Type B pancreatic cell (in vitro differentiated cells): ENCODE data around the gene TPRA1. TPM values are rescaled to one million over a fixed set of nuclear protein-coding genes. Genes with fewer than 3 reads are reported as not detected.
A peak's percentile ranks its signal among the peaks of the same experiment; 100 is the strongest.

Source experiments
- DNase-seq: peaks from one replicate; pipeline ENCODE4 v3.0.0; 2021; ENCODE audit warnings: mixed read lengths; ENCODE audit not compliant: unreplicated experiment; ENCODE audit errors: extremely low spot score
- H3K27ac Mint-ChIP-seq: 2 replicates; pipeline ENCODE4 v1.8.0; 2021; ENCODE audit warnings: mild to moderate bottlenecking, mixed read lengths
- H3K27me3 Mint-ChIP-seq: 2 replicates; pipeline ENCODE4 v1.8.0; 2021; ENCODE audit warnings: mixed read lengths
- H3K36me3 Mint-ChIP-seq: 2 replicates; pipeline ENCODE4 v1.8.0; 2021; ENCODE audit warnings: mixed read lengths
- H3K4me1 Mint-ChIP-seq: one replicate; pipeline ENCODE4 v1.8.0; 2021; ENCODE audit warnings: mixed read lengths; ENCODE audit not compliant: unreplicated experiment
- H3K4me3 Mint-ChIP-seq: 2 replicates; pipeline ENCODE4 v1.8.0; 2021; ENCODE audit warnings: mild to moderate bottlenecking, mixed read lengths
- H3K9me3 Mint-ChIP-seq: 2 replicates; pipeline ENCODE4 v1.8.0; 2021; ENCODE audit warnings: mixed read lengths
- total RNA-seq: library from RNA; stranded (reverse); gene quantifications from 2 replicates; pipeline ENCODE4 v1.2.1, GENCODE V29; 2021; ENCODE audit warnings: low replicate concordance
- TF ChIP-seq, protein P1 (sequence below): fragments of 200-600 bp; sonication (generic); conservative IDR thresholded peaks from 2 replicates; pipeline ENCODE4 v1.5.0; 2021; ENCODE audit warnings: antibody characterized with exemption, mild to moderate bottlenecking

Gene TPRA1
- total RNA-seq, 1 donor from 2014 or later: 35.2 TPM

DNA sequence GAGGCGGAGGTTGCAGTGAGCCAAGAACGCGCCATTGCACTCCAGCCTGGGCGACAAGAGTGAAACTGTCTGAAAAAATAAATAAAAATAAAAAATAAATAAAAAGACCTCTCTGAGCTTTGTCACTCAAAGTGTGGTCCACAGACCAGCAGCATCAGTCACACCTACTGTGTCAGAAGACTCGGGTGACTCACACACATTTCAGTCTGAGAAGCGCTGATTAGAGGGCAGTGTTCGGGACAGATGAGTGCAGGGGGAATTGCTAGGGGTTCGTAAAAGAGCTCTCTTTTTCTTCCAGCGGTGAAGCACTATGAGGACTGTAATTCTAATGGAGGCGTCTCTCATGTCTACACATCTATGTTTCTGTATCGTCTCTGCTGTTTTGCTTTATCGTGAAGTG lies 44.1 kb upstream of the TPRA1 start:
- no peaks in the 10 kb centered on the region for H3K9me3 Mint-ChIP-seq
- peaks cover 38% of the 10 kb centered on the region for H3K4me1 Mint-ChIP-seq
- TF ChIP-seq, protein P1, sequence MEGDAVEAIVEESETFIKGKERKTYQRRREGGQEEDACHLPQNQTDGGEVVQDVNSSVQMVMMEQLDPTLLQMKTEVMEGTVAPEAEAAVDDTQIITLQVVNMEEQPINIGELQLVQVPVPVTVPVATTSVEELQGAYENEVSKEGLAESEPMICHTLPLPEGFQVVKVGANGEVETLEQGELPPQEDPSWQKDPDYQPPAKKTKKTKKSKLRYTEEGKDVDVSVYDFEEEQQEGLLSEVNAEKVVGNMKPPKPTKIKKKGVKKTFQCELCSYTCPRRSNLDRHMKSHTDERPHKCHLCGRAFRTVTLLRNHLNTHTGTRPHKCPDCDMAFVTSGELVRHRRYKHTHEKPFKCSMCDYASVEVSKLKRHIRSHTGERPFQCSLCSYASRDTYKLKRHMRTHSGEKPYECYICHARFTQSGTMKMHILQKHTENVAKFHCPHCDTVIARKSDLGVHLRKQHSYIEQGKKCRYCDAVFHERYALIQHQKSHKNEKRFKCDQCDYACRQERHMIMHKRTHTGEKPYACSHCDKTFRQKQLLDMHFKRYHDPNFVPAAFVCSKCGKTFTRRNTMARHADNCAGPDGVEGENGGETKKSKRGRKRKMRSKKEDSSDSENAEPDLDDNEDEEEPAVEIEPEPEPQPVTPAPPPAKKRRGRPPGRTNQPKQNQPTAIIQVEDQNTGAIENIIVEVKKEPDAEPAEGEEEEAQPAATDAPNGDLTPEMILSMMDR: no peak
- no peak overlapping the region for H3K4me3 Mint-ChIP-seq
- peaks cover 8% of the 10 kb centered on the region for H3K36me3 Mint-ChIP-seq
- H3K27me3 Mint-ChIP-seq: peaks cover 23% of the 10 kb centered on the region
- no peak for DNase-seq
- H3K27ac Mint-ChIP-seq: no peak overlapping the region

GRCh38 chr3:127632035-127632820 lies 41.7 kb upstream of the TPRA1 start:
- peaks cover 8% of the 10 kb centered on the region for H3K36me3 Mint-ChIP-seq
- H3K27me3 Mint-ChIP-seq: peaks cover 40% of the 10 kb centered on the region
- TF ChIP-seq, protein P1: no peak
- DNase-seq: no peak
- peak overlapping the region; percentile 60 for H3K4me3 Mint-ChIP-seq
- no peaks in the 10 kb centered on the region for H3K9me3 Mint-ChIP-seq
- no peak overlapping the region for H3K27ac Mint-ChIP-seq
- peaks cover 29% of the 10 kb centered on the region for H3K4me1 Mint-ChIP-seq

DNA sequence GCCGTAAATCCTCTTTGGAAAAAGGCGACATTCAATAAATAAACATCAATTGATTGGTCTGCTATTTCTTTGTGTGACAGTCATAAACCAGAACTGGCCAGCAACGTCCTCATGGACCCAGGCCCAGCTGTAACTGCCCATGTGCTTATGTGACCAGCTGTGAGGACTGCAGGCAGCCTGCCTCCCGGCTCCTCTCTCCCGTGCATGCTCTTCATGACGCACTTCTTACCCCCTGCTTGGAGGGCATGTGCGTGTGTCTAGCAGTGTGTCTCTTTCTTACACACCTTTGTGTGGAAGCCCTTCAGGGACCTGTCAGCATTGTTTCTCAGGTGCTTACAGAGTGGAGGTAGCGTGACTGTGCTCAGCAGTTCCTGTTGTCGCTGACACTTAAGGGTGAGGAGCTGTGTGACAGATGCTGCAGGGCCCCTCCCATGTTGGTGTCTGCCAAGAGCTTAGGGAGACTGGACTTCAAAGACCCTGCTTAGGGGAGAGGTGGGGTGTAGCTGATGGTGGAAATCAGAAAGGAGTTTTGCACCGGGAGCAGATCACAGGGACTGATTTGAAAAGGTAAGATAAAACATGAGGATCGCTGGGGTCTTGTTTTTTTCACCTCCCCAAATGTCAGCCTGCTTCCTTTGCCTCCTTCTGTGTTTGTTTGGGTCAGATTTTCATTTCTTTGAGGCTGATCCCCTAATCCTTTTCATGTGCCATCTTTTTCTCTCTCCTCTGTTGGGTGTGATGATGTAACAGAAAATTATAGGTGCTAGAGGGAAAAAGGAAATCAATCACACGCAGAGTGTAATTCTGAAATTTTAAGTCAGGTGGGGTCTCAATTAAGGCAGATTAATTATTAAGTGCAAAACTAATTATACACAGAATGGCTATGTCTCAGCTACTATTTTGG lies 40.5 kb upstream of the TPRA1 start:
- H3K27ac Mint-ChIP-seq: peak overlapping the region; percentile 15
- peaks cover 51% of the 10 kb centered on the region for H3K27me3 Mint-ChIP-seq
- peaks cover 6% of the 10 kb centered on the region for H3K36me3 Mint-ChIP-seq
- no peaks in the 10 kb centered on the region for H3K9me3 Mint-ChIP-seq
- DNase-seq: no peak
- peaks cover 29% of the 10 kb centered on the region for H3K4me1 Mint-ChIP-seq
- peak overlapping the region; percentile 90 for H3K4me3 Mint-ChIP-seq
- TF ChIP-seq, protein P1: no peak

DNA sequence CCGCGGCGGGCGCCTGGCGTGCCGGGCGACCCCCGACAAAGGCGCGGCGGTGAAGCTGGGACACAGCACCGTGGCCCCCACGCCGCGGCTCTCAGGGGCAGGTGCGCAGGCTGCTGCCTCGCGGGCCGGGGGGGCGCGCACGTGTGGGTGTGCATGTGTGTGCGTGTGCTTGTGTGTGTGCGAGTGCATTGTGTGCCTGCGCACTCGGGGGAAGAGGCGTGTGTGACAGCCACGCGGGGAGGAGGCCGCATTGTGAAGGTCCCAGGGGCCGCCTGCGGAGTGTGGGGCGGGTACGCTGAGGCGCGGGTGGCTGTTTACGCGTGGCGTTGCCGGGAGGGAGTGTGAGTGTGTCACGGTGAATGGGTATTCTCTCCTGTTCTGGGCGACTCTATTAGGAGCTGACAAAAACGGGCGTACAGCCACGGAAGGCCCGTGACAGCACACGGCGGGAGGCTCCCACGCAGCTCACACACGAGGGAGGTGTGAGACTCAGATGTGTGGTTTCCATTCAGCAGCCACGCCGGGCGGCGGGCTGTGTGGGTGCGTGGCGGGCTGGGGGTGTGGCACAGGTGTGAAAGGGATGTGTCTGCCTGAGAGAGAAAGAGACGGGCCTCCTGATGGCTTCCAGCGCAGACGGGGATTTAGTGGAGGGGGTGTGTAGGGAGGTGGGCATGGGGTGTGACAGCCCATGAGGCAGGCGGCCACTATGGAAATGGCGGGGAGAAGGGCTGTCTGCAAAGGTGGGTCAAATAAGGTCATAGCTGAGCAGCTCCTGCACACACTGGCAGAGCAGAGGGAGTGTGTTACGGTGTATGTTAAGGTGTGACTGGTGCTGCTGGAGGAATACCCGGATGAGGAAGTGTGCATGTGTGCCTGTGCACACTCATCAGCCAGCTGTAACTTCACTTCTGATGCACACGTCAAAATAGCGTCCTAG lies 39.2 kb upstream of the TPRA1 start:
- H3K4me3 Mint-ChIP-seq: peak overlapping the region; percentile 90
- DNase-seq: no peak
- peaks cover 29% of the 10 kb centered on the region for H3K4me1 Mint-ChIP-seq
- TF ChIP-seq, protein P1: no peak
- peaks cover 8% of the 10 kb centered on the region for H3K36me3 Mint-ChIP-seq
- no peaks in the 10 kb centered on the region for H3K9me3 Mint-ChIP-seq
- H3K27ac Mint-ChIP-seq: peak overlapping the region; percentile 44
- peaks cover 58% of the 10 kb centered on the region for H3K27me3 Mint-ChIP-seq
